ENCODE results near the gene WNT11. TPM values are rescaled to one million over a fixed set of nuclear protein-coding genes. Genes with fewer than 3 reads are reported as not detected.

WNT11 gene
- total RNA-seq, 2 experiments from 2014 or later, result not detected

- no peaks in the 10 kb centered on the region for H3K36me3 Mint-ChIP-seq (ENCODE audit: low read depth)
- ChIA-PET CTCF (interaction anchor here (0.9 to 3.9 kb wide), 2 partner anchors 10 to 14 kb away, joined by 5 to 23 read pairs; no protein-coding TSS in a partner anchor), POLR2A (no interaction called here)
- DNase-seq (no peak), ATAC-seq (no peak)
- intact Hi-C loops (cut with DNase I, micrococcal nuclease), result no loop called here
- no peaks in the 10 kb centered on the region for H3K9me3 Mint-ChIP-seq (ENCODE audit: low read depth)
- no peak overlapping the region for H3K27ac Mint-ChIP-seq
- H3K27me3 Mint-ChIP-seq, result no peaks in the 10 kb centered on the region
- no peak overlapping the region for H3K4me3 Mint-ChIP-seq
- H3K4me1 Mint-ChIP-seq, result no peaks in the 10 kb centered on the region
These were observed 8.2 kb downstream of the WNT11 start for GRCh38 chr11:76197941-76198640.

GRCh38 chr11:76197332-76197731, 9.0 kb downstream of the WNT11 start:
- intact Hi-C loops (cut with DNase I, micrococcal nuclease), result no loop called here
- CTCF ChIA-PET, result interaction anchor here (1.7 to 3.9 kb wide), 2 partner anchors 11 to 300 kb away, joined by 6 to 23 read pairs; no protein-coding TSS in a partner anchor
- Mint-ChIP-seq H3K27me3 (no peaks in the 10 kb centered on the region), H3K9me3 (ENCODE audit: low read depth) (no peaks in the 10 kb centered on the region), H3K27ac (no peak overlapping the region), H3K4me3 (no peak overlapping the region), H3K36me3 (ENCODE audit: low read depth) (no peaks in the 10 kb centered on the region), H3K4me1 (no peaks in the 10 kb centered on the region)
- ATAC-seq, result no peak
- POLR2A ChIA-PET, result no interaction called here
- DNase-seq, result no peak

- no peaks in the 10 kb centered on the region for H3K4me1 Mint-ChIP-seq
- ATAC-seq, result no peak
- H3K36me3 Mint-ChIP-seq (ENCODE audit: low read depth), result no peaks in the 10 kb centered on the region
- no peak overlapping the region for H3K4me3 Mint-ChIP-seq
- POLR2A ChIA-PET, result no interaction called here
- CTCF ChIA-PET, result interaction anchor here (0.5 to 3.9 kb wide), 3 partner anchors 12 to 335 kb away, joined by 3 to 23 read pairs (median 6); no protein-coding TSS in a partner anchor
- intact Hi-C loops (cut with DNase I, micrococcal nuclease), result no loop called here
- H3K9me3 Mint-ChIP-seq (ENCODE audit: low read depth), result no peaks in the 10 kb centered on the region
- DNase-seq, result no peak
- no peaks in the 10 kb centered on the region for H3K27me3 Mint-ChIP-seq
- no peak overlapping the region for H3K27ac Mint-ChIP-seq
These were observed 9.5 kb downstream of the WNT11 start for GRCh38 chr11:76196849-76197248.

- H3K27ac Mint-ChIP-seq, result no peak overlapping the region
- H3K4me1 Mint-ChIP-seq, result no peaks in the 10 kb centered on the region
- intact Hi-C loops (cut with DNase I, micrococcal nuclease), result no loop called here
- no peaks in the 10 kb centered on the region for H3K9me3 Mint-ChIP-seq (ENCODE audit: low read depth)
- H3K4me3 Mint-ChIP-seq, result no peak overlapping the region
- no peaks in the 10 kb centered on the region for H3K27me3 Mint-ChIP-seq
- no peak for ATAC-seq
- ChIA-PET CTCF (interaction anchor here (0.6 kb wide), 1 partner anchor 248 kb away, joined by 4 read pairs; no protein-coding TSS in a partner anchor), POLR2A (no interaction called here)
- no peak for DNase-seq
- no peaks in the 10 kb centered on the region for H3K36me3 Mint-ChIP-seq (ENCODE audit: low read depth)
These were observed 11.2 kb downstream of the WNT11 start for GRCh38 chr11:76194872-76195668.

- POLR2A ChIA-PET, result no interaction called here
These were observed 13.1 kb downstream of the WNT11 start for GRCh38 chr11:76193219-76193618.

GRCh38 chr11:76190376-76190775, 15.9 kb downstream of the WNT11 start:
- Mint-ChIP-seq H3K36me3 (ENCODE audit: low read depth) (no peaks in the 10 kb centered on the region), H3K9me3 (ENCODE audit: low read depth) (no peaks in the 10 kb centered on the region)
- CTCF ChIA-PET, result interaction anchor here (0.7 kb wide), 1 partner anchor 629 kb away, joined by 3 read pairs; no protein-coding TSS in a partner anchor

More at GRCh38 chr11:76193219-76193618, 13.1 kb downstream of the WNT11 start:
- intact Hi-C loops (cut with DNase I, micrococcal nuclease), result no loop called here
- DNase-seq (no peak), ATAC-seq (no peak)
- no peak overlapping the region for H3K4me3 Mint-ChIP-seq
- H3K9me3 Mint-ChIP-seq (ENCODE audit: low read depth), result no peaks in the 10 kb centered on the region
- CTCF ChIA-PET, result interaction anchor here (0.5 to 1.0 kb wide), 2 partner anchors 16 to 60 kb away, joined by 3 read pairs; no protein-coding TSS in a partner anchor
- no peaks in the 10 kb centered on the region for H3K27me3 Mint-ChIP-seq
- no peaks in the 10 kb centered on the region for H3K36me3 Mint-ChIP-seq (ENCODE audit: low read depth)
- H3K27ac Mint-ChIP-seq, result no peak overlapping the region
- no peaks in the 10 kb centered on the region for H3K4me1 Mint-ChIP-seq

GRCh38 chr11:76189682-76190081, 16.6 kb downstream of the WNT11 start:
- H3K4me1 Mint-ChIP-seq, result no peaks in the 10 kb centered on the region
- ChIA-PET POLR2A (no interaction called here), CTCF (no interaction called here)
- DNase-seq, result no peak
- no peak for ATAC-seq
- no peaks in the 10 kb centered on the region for H3K27me3 Mint-ChIP-seq
- no peaks in the 10 kb centered on the region for H3K9me3 Mint-ChIP-seq (ENCODE audit: low read depth)
- no peak overlapping the region for H3K4me3 Mint-ChIP-seq
- no peak overlapping the region for H3K27ac Mint-ChIP-seq
- no peaks in the 10 kb centered on the region for H3K36me3 Mint-ChIP-seq (ENCODE audit: low read depth)
- intact Hi-C loops (cut with DNase I, micrococcal nuclease), result no loop called here

More at GRCh38 chr11:76190376-76190775, 15.9 kb downstream of the WNT11 start:
- H3K27me3 Mint-ChIP-seq, result no peaks in the 10 kb centered on the region
- H3K4me1 Mint-ChIP-seq, result no peaks in the 10 kb centered on the region
- ATAC-seq (no peak), DNase-seq (no peak)
- no peak overlapping the region for H3K27ac Mint-ChIP-seq
- intact Hi-C loops (cut with DNase I, micrococcal nuclease), result no loop called here
- POLR2A ChIA-PET, result no interaction called here
- no peak overlapping the region for H3K4me3 Mint-ChIP-seq

- Mint-ChIP-seq H3K27me3 (no peaks in the 10 kb centered on the region), H3K27ac (no peak overlapping the region), H3K36me3 (ENCODE audit: low read depth) (no peaks in the 10 kb centered on the region), H3K4me3 (no peak overlapping the region), H3K9me3 (ENCODE audit: low read depth) (no peaks in the 10 kb centered on the region), H3K4me1 (no peaks in the 10 kb centered on the region)
- POLR2A ChIA-PET, result no interaction called here
- DNase-seq (no peak), ATAC-seq (no peak)
- intact Hi-C loops (cut with DNase I, micrococcal nuclease), result no loop called here
- CTCF ChIA-PET, result no interaction called here
These were observed 17.4 kb downstream of the WNT11 start for GRCh38 chr11:76188873-76189272.

- no peak for ATAC-seq
- H3K27ac Mint-ChIP-seq, result no peak overlapping the region
- intact Hi-C loops (cut with DNase I, micrococcal nuclease), result no loop called here
- H3K4me1 Mint-ChIP-seq, result no peaks in the 10 kb centered on the region
- no peak overlapping the region for H3K4me3 Mint-ChIP-seq
- no peak for DNase-seq
- no peaks in the 10 kb centered on the region for H3K27me3 Mint-ChIP-seq
- H3K9me3 Mint-ChIP-seq (ENCODE audit: low read depth), result no peaks in the 10 kb centered on the region
- H3K36me3 Mint-ChIP-seq (ENCODE audit: low read depth), result no peaks in the 10 kb centered on the region
- ChIA-PET POLR2A (no interaction called here), CTCF (interaction anchor here (1.0 to 1.8 kb wide), 2 partner anchors 9 to 35 kb away, joined by 3 to 8 read pairs; no protein-coding TSS in a partner anchor)
These were observed 19.5 kb downstream of the WNT11 start for GRCh38 chr11:76186776-76187279.

GRCh38 chr11:76185931-76186401, 20.3 kb downstream of the WNT11 start:
- Mint-ChIP-seq H3K36me3 (ENCODE audit: low read depth) (no peaks in the 10 kb centered on the region), H3K27me3 (no peaks in the 10 kb centered on the region), H3K9me3 (ENCODE audit: low read depth) (no peaks in the 10 kb centered on the region), H3K27ac (no peak overlapping the region), H3K4me1 (no peaks in the 10 kb centered on the region), H3K4me3 (no peak overlapping the region)
- no peak for DNase-seq
- ChIA-PET CTCF (interaction anchor here (0.8 to 1.8 kb wide), 3 partner anchors 10 to 34 kb away, joined by 3 to 8 read pairs (median 5); no protein-coding TSS in a partner anchor), POLR2A (no interaction called here)
- intact Hi-C loops (cut with DNase I, micrococcal nuclease), result no loop called here
- ATAC-seq, result no peak

GRCh38 chr11:76185511-76185910, 20.8 kb downstream of the WNT11 start:
- Mint-ChIP-seq H3K27me3 (no peaks in the 10 kb centered on the region), H3K27ac (no peak overlapping the region)
- CTCF ChIA-PET, result interaction anchor here (0.8 kb wide), 1 partner anchor 22 kb away, joined by 5 read pairs; no protein-coding TSS in a partner anchor

More at GRCh38 chr11:76185511-76185910, 20.8 kb downstream of the WNT11 start:
- no peaks in the 10 kb centered on the region for H3K9me3 Mint-ChIP-seq (ENCODE audit: low read depth)
- DNase-seq (no peak), ATAC-seq (no peak)
- intact Hi-C loops (cut with DNase I, micrococcal nuclease), result no loop called here
- POLR2A ChIA-PET, result no interaction called here
- no peak overlapping the region for H3K4me3 Mint-ChIP-seq
- no peaks in the 10 kb centered on the region for H3K36me3 Mint-ChIP-seq (ENCODE audit: low read depth)
- H3K4me1 Mint-ChIP-seq, result no peaks in the 10 kb centered on the region

Measured in activated CD4-positive, alpha-beta T cell treated with anti-CD3 and anti-CD28 coated beads for 36 hours (primary cell).